ENCODE measurements around the gene TREM1. TPM values are rescaled to one million over a fixed set of nuclear protein-coding genes. Genes with fewer than 3 reads are reported as not detected.

The TREM1 gene
- total RNA-seq, 6 experiments from 2014 or later, result 0.51 to 3.3 (median 0.88) TPM; not detected in 1

GRCh38 chr6:41226752-41227151 is 59.7 kb downstream of the TREM1 start:
- no peak for DNase-seq
- intact Hi-C loops (cut with DNase I), result no loop called here
- TF ChIP-seq CTCF (IDR thresholded peaks at IDR 0.05), result no peak
- no peak for TF ChIP-seq POLR2A (IDR thresholded peaks at IDR 0.05)

GRCh38 chr6:41224800-41225199 is 61.7 kb downstream of the TREM1 start:
- Histone ChIP-seq H3K36me3 (no peaks in the 10 kb centered on the region), H3K4me1 (no peaks in the 10 kb centered on the region), H3K4me3 (no peak overlapping the region), H3K9me3 (no peaks in the 10 kb centered on the region), H3K27ac (no peak overlapping the region), H3K27me3 (no peaks in the 10 kb centered on the region)
- ATAC-seq, result no peak
- DNase-seq, result no peak
- intact Hi-C loops (cut with DNase I), result no loop called here
- WGBS (ENCODE audit: insufficient coverage, low coverage, low lambda C conversion rate, missing lambda C conversion rate), result 89% methylated on average over 1 of the region's 1 CpG
- TF ChIP-seq CTCF (IDR thresholded peaks at IDR 0.05) (no peak), POLR2A (IDR thresholded peaks at IDR 0.05) (no peak)

More at GRCh38 chr6:41226752-41227151, 59.7 kb downstream of the TREM1 start:
- H3K27me3 ChIP-seq, result no peaks in the 10 kb centered on the region
- 55% methylated on average over 3 of the region's 3 CpGs for WGBS (ENCODE audit: insufficient coverage, low coverage, low lambda C conversion rate, missing lambda C conversion rate)
- no peak overlapping the region for H3K27ac ChIP-seq
- H3K36me3 ChIP-seq, result no peaks in the 10 kb centered on the region
- H3K4me1 ChIP-seq, result no peaks in the 10 kb centered on the region
- no peak overlapping the region for H3K4me3 ChIP-seq
- H3K9me3 ChIP-seq, result no peaks in the 10 kb centered on the region
- no peak for ATAC-seq

Small RNAs within 50 kb of the gene (small RNA-seq; reads per million reads assigned to genes)
- gene AL391903.2 (0 reads per million in 2 experiments), gene AL391903.3 (0 reads per million in 2 experiments), gene RNA5SP207 (5.7 to 10.7 reads per million in 2 experiments), gene RNU6-643P (0 reads per million in 2 experiments)

Other genes starting within 250 kb of the TREM1 start
- gene UNC5CL, start 247.5 kb downstream of the TREM1 start, total RNA-seq, result 10 to 100 TPM in 4 of 6 experiments, 1 to 10 TPM in 2; 5.0 to 35.7 (median 13.5) TPM
- gene TSPO2, start 244.2 kb downstream of the TREM1 start, total RNA-seq, result under 1 TPM; 0.22 to 0.86 (median 0.52) TPM
- not detected for gene APOBEC2, start 233.5 kb downstream of the TREM1 start, total RNA-seq
- gene OARD1, start 214.3 kb downstream of the TREM1 start, total RNA-seq, result 10 to 100 TPM; 14.8 to 26.2 (median 21.7) TPM
- 10 to 100 TPM in 1 of 6 experiments, 1 to 10 TPM in 5; 6.4 to 11.7 (median 7.7) TPM for gene NFYA, start 213.7 kb downstream of the TREM1 start, total RNA-seq
- gene TREML1, start 132.3 kb downstream of the TREM1 start, total RNA-seq, result under 1 TPM in 3 of 6 experiments, not detected in 3; 0.43 to 0.62 (median 0.46) TPM
- 1 to 10 TPM in 3 of 6 experiments, under 1 TPM in 3; 0.20 to 4.6 (median 2.3) TPM for gene TREM2, start 123.6 kb downstream of the TREM1 start, total RNA-seq
- gene TREML2, start 85.5 kb downstream of the TREM1 start, total RNA-seq, result under 1 TPM in 4 of 6 experiments, not detected in 2; 0.06 to 0.20 (median 0.12) TPM
- gene TREML4, start 58.3 kb downstream of the TREM1 start, total RNA-seq, result under 1 TPM in 2 of 6 experiments, not detected in 4; 0.10 to 0.12 TPM
- not detected for gene NCR2, start 48.9 kb upstream of the TREM1 start, total RNA-seq